ENCODE results near the gene HRCT1. TPM values are rescaled to one million over a fixed set of nuclear protein-coding genes. Genes with fewer than 3 reads are reported as not detected.
"Not testable (repeated sequence)": the region's sequence is repeated elsewhere in the genome, so short reads cannot be mapped to it uniquely, and the experiment has no call there.

Gene HRCT1
- total RNA-seq, 2 donors from 2014 or later: not detected

DNA sequence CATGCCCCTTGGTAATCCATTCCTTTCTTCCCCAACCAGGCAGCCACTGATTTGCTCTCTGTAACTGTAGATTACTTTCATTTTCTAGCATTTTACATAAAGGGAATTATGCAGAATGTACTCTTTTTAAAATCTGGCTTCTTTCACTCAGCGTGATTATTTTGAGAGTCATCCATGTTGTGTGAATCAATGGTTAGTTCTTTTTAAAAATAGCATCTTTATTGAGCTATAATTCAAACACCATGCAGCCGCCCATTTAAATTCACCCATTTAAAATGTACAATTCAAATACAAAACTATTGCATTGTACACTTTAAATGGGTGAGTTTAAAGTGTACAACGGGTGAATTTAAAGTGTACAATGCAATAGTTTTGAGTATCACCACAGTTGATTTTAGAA lies 33.5 kb upstream of the HRCT1 start:
- Mint-ChIP-seq H3K27me3 (ENCODE audit: insufficient read depth) (peaks cover 5% of the 10 kb centered on the region), H3K4me3 (no peak overlapping the region), H3K4me1 (no peaks in the 10 kb centered on the region), H3K27ac (no peak overlapping the region), H3K36me3 (ENCODE audit: low read depth) (no peaks in the 10 kb centered on the region), H3K9me3 (peaks cover 20% of the 10 kb centered on the region)
- Histone ChIP-seq H3K27ac (ENCODE audit: low read depth, low read length) (no peak overlapping the region), H3K9me3 (ENCODE audit: control insufficient read depth, low read length) (peaks cover 21% of the 10 kb centered on the region), H3K9ac (ENCODE audit: extremely low read depth, low read length, poor library complexity, severe bottlenecking) (no peak overlapping the region), H3K4me1 (ENCODE audit: control insufficient read depth, insufficient read depth, low read length) (no peaks in the 10 kb centered on the region), H3K4me3 (ENCODE audit: low read length) (no peak overlapping the region), H3K36me3 (ENCODE audit: control insufficient read depth, insufficient read depth, low read length) (no peaks in the 10 kb centered on the region), H3K27me3 (ENCODE audit: control insufficient read depth, insufficient read depth, low read length, poor library complexity, severe bottlenecking) (no peaks in the 10 kb centered on the region)
- no peak for DNase-seq
- no peak for TF ChIP-seq CTCF (conservative IDR thresholded peaks at IDR 0.05)
- WGBS, 2 experiments (ENCODE audit: insufficient coverage in 1 of 2, insufficient read length in 1 of 2): 83 to 93% methylated on average over 1 to 3 of the region's 3 CpGs

GRCh38 chr9:35882263-35882848 lies 23.6 kb upstream of the HRCT1 start:
- no peaks in the 10 kb centered on the region for H3K36me3 Mint-ChIP-seq (ENCODE audit: low read depth)
- H3K9me3 Mint-ChIP-seq: peaks cover 6% of the 10 kb centered on the region
- no peak overlapping the region for H3K27ac Mint-ChIP-seq
- peak; percentile 92 for DNase-seq
- H3K27ac ChIP-seq (ENCODE audit: low read depth, low read length): no peak overlapping the region
- 0 to 8% methylated on average over 1 to 4 of the region's 4 CpGs for WGBS, 2 experiments (ENCODE audit: insufficient coverage in 1 of 2, insufficient read length in 1 of 2)
- no peaks in the 10 kb centered on the region for H3K27me3 ChIP-seq (ENCODE audit: control insufficient read depth, insufficient read depth, low read length, poor library complexity, severe bottlenecking)
- H3K36me3 ChIP-seq (ENCODE audit: control insufficient read depth, insufficient read depth, low read length): no peaks in the 10 kb centered on the region
- no peak overlapping the region for H3K4me3 ChIP-seq (ENCODE audit: low read length)
- peaks cover 8% of the 10 kb centered on the region for H3K27me3 Mint-ChIP-seq (ENCODE audit: insufficient read depth)
- no peak overlapping the region for H3K4me3 Mint-ChIP-seq
- H3K4me1 ChIP-seq (ENCODE audit: control insufficient read depth, insufficient read depth, low read length): no peaks in the 10 kb centered on the region
- peaks cover under 1% of the 10 kb centered on the region for H3K9me3 ChIP-seq (ENCODE audit: control insufficient read depth, low read length)
- H3K9ac ChIP-seq (ENCODE audit: extremely low read depth, low read length, poor library complexity, severe bottlenecking): no peak overlapping the region
- TF ChIP-seq CTCF (conservative IDR thresholded peaks at IDR 0.05): peak; percentile 98
- H3K4me1 Mint-ChIP-seq: no peaks in the 10 kb centered on the region

DNA sequence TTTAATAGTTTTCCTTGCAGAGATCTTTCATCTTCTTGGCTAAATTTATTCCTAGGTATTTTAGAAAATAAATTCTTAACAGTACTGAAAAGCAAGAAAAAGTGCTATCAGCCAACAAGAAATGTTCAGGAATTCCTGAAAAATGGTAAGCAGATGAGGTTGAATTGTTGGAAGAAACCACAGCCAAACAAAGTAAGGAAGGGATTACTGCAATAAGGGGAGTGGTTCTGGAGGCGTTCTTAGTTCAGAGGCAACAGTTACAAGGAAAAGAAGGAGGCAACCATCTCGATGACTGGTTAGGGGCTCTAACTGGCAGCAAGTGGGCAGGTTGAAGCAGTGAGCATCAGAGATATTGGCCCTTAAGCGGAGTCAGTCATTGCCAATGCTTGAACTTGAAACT lies 23.0 kb upstream of the HRCT1 start:
- Histone ChIP-seq H3K9me3 (ENCODE audit: control insufficient read depth, low read length) (no peaks in the 10 kb centered on the region), H3K4me1 (ENCODE audit: control insufficient read depth, insufficient read depth, low read length) (no peaks in the 10 kb centered on the region), H3K4me3 (ENCODE audit: low read length) (no peak overlapping the region), H3K27ac (ENCODE audit: low read depth, low read length) (no peak overlapping the region), H3K36me3 (ENCODE audit: control insufficient read depth, insufficient read depth, low read length) (no peaks in the 10 kb centered on the region), H3K27me3 (ENCODE audit: control insufficient read depth, insufficient read depth, low read length, poor library complexity, severe bottlenecking) (no peaks in the 10 kb centered on the region), H3K9ac (ENCODE audit: extremely low read depth, low read length, poor library complexity, severe bottlenecking) (no peak overlapping the region)
- Mint-ChIP-seq H3K27me3 (ENCODE audit: insufficient read depth) (peaks cover 6% of the 10 kb centered on the region), H3K36me3 (ENCODE audit: low read depth) (no peaks in the 10 kb centered on the region), H3K4me3 (no peak overlapping the region), H3K9me3 (no peaks in the 10 kb centered on the region), H3K27ac (no peak overlapping the region), H3K4me1 (no peaks in the 10 kb centered on the region)
- WGBS, 2 experiments (ENCODE audit: insufficient coverage in 1 of 2, insufficient read length in 1 of 2): 69 to 73% methylated on average over 2 to 3 of the region's 3 CpGs
- no peak for DNase-seq
- no peak for TF ChIP-seq CTCF (conservative IDR thresholded peaks at IDR 0.05)

DNA sequence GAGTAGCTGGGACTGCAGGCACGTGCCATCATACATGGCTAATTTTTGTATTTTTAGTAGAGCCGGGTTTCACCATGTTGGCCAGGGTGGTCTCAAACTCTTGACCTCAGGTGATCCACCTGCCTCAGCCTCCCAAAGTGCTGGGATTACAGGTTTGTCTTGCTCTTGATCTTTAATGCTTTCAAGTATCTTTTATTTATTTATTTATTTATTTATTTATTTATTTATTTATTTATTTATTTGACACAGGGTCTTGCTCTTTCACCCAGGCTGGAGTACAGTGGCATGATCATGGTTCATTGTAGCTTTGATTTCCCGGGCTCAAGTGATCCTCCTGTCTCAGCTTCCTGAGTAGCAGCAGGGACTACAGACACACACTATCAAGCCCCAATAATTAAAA lies 21.1 kb upstream of the HRCT1 start:
- H3K9me3 Mint-ChIP-seq; H3K9me3 ChIP-seq (ENCODE audit: control insufficient read depth, low read length); H3K9ac ChIP-seq (ENCODE audit: extremely low read depth, low read length, poor library complexity, severe bottlenecking); H3K4me1 Mint-ChIP-seq; H3K36me3 ChIP-seq (ENCODE audit: control insufficient read depth, insufficient read depth, low read length); H3K4me3 Mint-ChIP-seq; H3K4me3 ChIP-seq (ENCODE audit: low read length); H3K27me3 ChIP-seq (ENCODE audit: control insufficient read depth, insufficient read depth, low read length, poor library complexity, severe bottlenecking); H3K27ac ChIP-seq (ENCODE audit: low read depth, low read length); H3K36me3 Mint-ChIP-seq (ENCODE audit: low read depth); H3K27me3 Mint-ChIP-seq (ENCODE audit: insufficient read depth); DNase-seq; H3K4me1 ChIP-seq (ENCODE audit: control insufficient read depth, insufficient read depth, low read length); H3K27ac Mint-ChIP-seq: not testable (repeated sequence)
- WGBS, 2 experiments (ENCODE audit: insufficient coverage in 1 of 2, insufficient read length in 1 of 2): 92 to 95% methylated on average over 2 to 3 of the region's 3 CpGs
